ENCODE data around the gene EEF1B2.
"Not testable (repeated sequence)": the region's sequence is repeated elsewhere in the genome, so short reads cannot be mapped to it uniquely, and the experiment has no call there.

EEF1B2 gene

GRCh38 chr2:206203331-206203730, 43.6 kb downstream of the EEF1B2 start:
- Histone ChIP-seq H3K27me3 (replicated peaks; ENCODE audit: control insufficient read depth, insufficient read depth, low read length) (no peaks in the 10 kb centered on the region), H3K36me3 (ENCODE audit: control insufficient read depth, insufficient read depth, low read length) (no peaks in the 10 kb centered on the region), H3K4me3 (replicated peaks; ENCODE audit: low read depth, low read length) (no peak overlapping the region)
- no peak for TF ChIP-seq CTCF (IDR thresholded peaks at IDR 0.05; ENCODE audit: insufficient read depth, low read length, poor library complexity, severe bottlenecking)
- no peak for DNase-seq (ENCODE audit: extremely low read depth, insufficient read length)

- no peak for DNase-seq (ENCODE audit: extremely low read depth, insufficient read length)
- Histone ChIP-seq H3K27me3 (replicated peaks; ENCODE audit: control insufficient read depth, insufficient read depth, low read length) (no peaks in the 10 kb centered on the region), H3K4me3 (replicated peaks; ENCODE audit: low read depth, low read length) (no peak overlapping the region), H3K36me3 (ENCODE audit: control insufficient read depth, insufficient read depth, low read length) (no peaks in the 10 kb centered on the region)
- no peak for TF ChIP-seq CTCF (IDR thresholded peaks at IDR 0.05; ENCODE audit: insufficient read depth, low read length, poor library complexity, severe bottlenecking)
Measured at GRCh38 chr2:206204710-206205109, 45.0 kb downstream of the EEF1B2 start.

GRCh38 chr2:206207316-206207715, 47.6 kb downstream of the EEF1B2 start:
- DNase-seq (ENCODE audit: extremely low read depth, insufficient read length); H3K27me3 ChIP-seq (replicated peaks; ENCODE audit: control insufficient read depth, insufficient read depth, low read length); H3K4me3 ChIP-seq (replicated peaks; ENCODE audit: low read depth, low read length); H3K36me3 ChIP-seq (ENCODE audit: control insufficient read depth, insufficient read depth, low read length): not testable (repeated sequence)

GRCh38 chr2:206208900-206209299, 49.2 kb downstream of the EEF1B2 start:
- no peaks in the 10 kb centered on the region for H3K27me3 ChIP-seq (replicated peaks; ENCODE audit: control insufficient read depth, insufficient read depth, low read length)
- no peaks in the 10 kb centered on the region for H3K36me3 ChIP-seq (ENCODE audit: control insufficient read depth, insufficient read depth, low read length)
- no peak for TF ChIP-seq CTCF (IDR thresholded peaks at IDR 0.05; ENCODE audit: insufficient read depth, low read length, poor library complexity, severe bottlenecking)
- no peak for DNase-seq (ENCODE audit: extremely low read depth, insufficient read length)
- H3K4me3 ChIP-seq (replicated peaks; ENCODE audit: low read depth, low read length): no peak overlapping the region

GRCh38 chr2:206211657-206212255, 52.1 kb downstream of the EEF1B2 start:
- Histone ChIP-seq H3K36me3 (ENCODE audit: control insufficient read depth, insufficient read depth, low read length) (no peaks in the 10 kb centered on the region), H3K4me3 (replicated peaks; ENCODE audit: low read depth, low read length) (no peak overlapping the region), H3K27me3 (replicated peaks; ENCODE audit: control insufficient read depth, insufficient read depth, low read length) (no peaks in the 10 kb centered on the region)
- TF ChIP-seq CTCF (IDR thresholded peaks at IDR 0.05; ENCODE audit: insufficient read depth, low read length, poor library complexity, severe bottlenecking): no peak
- no peak for DNase-seq (ENCODE audit: extremely low read depth, insufficient read length)
